ENCODE measurements around the gene NACA2.

GRCh38 chr17:61574542-61575351 lies 16.3 kb downstream of the NACA2 start:
- peak; percentile 65 for TF ChIP-seq CTCF (conservative IDR thresholded peaks at IDR 0.05)
- TF ChIP-seq EZH2 (IDR thresholded peaks at IDR 0.05; ENCODE audit: low read depth), result no peak

All from PC-9 (cell line).